T-helper 2 cell treated with Interferon-gamma antibody and Interleukin-4, amounts not matched to agents 100 ng/mL and 5 ng/mL, for 36 hours (primary cell): ENCODE data around the gene CXXC1. TPM values are rescaled to one million over a fixed set of nuclear protein-coding genes. Genes with fewer than 3 reads are reported as not detected.

Source experiments
- total RNA-seq: library from RNA; stranded (reverse); gene quantifications from 2 replicates; pipeline ENCODE4 v1.2.3, GENCODE V29; 2022

CXXC1 gene
- total RNA-seq, 1 donor from 2014 or later: 158 TPM

Other genes with a start within 250 kb of the CXXC1 start
- gene MYO5B, start 92.5 kb downstream of the CXXC1 start, total RNA-seq: 0.02 TPM in 1 of 2 replicates, not detected in the other
- gene CFAP53, start 21.2 kb downstream of the CXXC1 start, total RNA-seq: 0.34 and 0.55 TPM in 2 replicates
- gene MBD1, start 6.2 kb downstream of the CXXC1 start, total RNA-seq: 95.6 and 104 TPM in 2 replicates
- 34.3 and 35.9 TPM in 2 replicates for gene SKA1, start 87.4 kb upstream of the CXXC1 start, total RNA-seq